GM12878 (cell line): Measurements from ENCODE around the gene GRK1. TPM values are rescaled to one million over a fixed set of nuclear protein-coding genes. Genes with fewer than 3 reads are reported as not detected.

Source experiments
- ATAC-seq: fragments of 200-7000 bp; cut with Tn5 transposase; 3 replicates; pipeline ENCODE4 v1.9.1; 2020; ENCODE audit warnings: mild to moderate bottlenecking, moderate library complexity
- BruUV-seq: library from RNA; stranded (reverse); fragments of 400-500 nt; replicated peaks from 2 replicates; lab custom pipeline; 2021; lab: Mats Ljungman, UMichigan
- CTCF ChIA-PET: fragments of 300-600 bp; sonication (Branson Sonifier 250); formaldehyde crosslinking; extraction: SDS; loops from one replicate; lab custom pipeline; 2021; ENCODE audit warnings: inconsistent platforms; lab: Yijun Ruan, JAX
- POLR2A ChIA-PET: fragments of 350-600 bp; formaldehyde crosslinking; extraction: SDS; loops from one replicate; lab custom pipeline; 2021; ENCODE audit warnings: inconsistent platforms; lab: Charles Lee
- RAD21 ChIA-PET: fragments of 300-600 bp; sonication (Branson Sonifier 250); formaldehyde crosslinking; loops from one replicate; lab custom pipeline; 2023; ENCODE audit warnings: antibody characterized with exemption; ENCODE audit not compliant: unreplicated experiment; lab: Charles Lee
- SMC1A ChIA-PET: fragments of 300-600 bp; sonication (Branson Sonifier 250); formaldehyde crosslinking; loops from one replicate; lab custom pipeline; 2023; ENCODE audit not compliant: unreplicated experiment, uncharacterized antibody; lab: Charles Lee
- DNase-seq: peaks from one replicate; pipeline ENCODE4 v3.0.0-alpha.2; 2011; ENCODE audit warnings: low read depth, low spot score
- FAIRE-seq: peaks from 3 replicates; lab custom pipeline; 2011; peaks lifted over from hg19 to GRCh38; lab: Jason Lieb, UNC
- H2AFZ ChIP-seq: 2 replicates; pipeline ENCODE4 v1.6.0; 2011; ENCODE audit warnings: low read depth, low read length, control low read depth; ENCODE audit not compliant: control insufficient read depth
- H3K27ac ChIP-seq: 2 replicates; pipeline ENCODE4 v1.5.1; 2011; ENCODE audit warnings: control low read depth; ENCODE audit not compliant: control insufficient read depth, insufficient read depth
- H3K27me3 ChIP-seq, 2 experiments: replicated peaks in 1 of 2; 2 replicates each; pipeline versions ENCODE4 v1.6.0 to v1.6.1; 2011; ENCODE audit warnings: low read length in 1 of 2; ENCODE audit not compliant: control insufficient read depth in 2 of 2, insufficient read depth in 2 of 2
- H3K36me3 ChIP-seq, 2 experiments: 2 replicates each; pipeline ENCODE4 v1.5.1; 2011; ENCODE audit warnings: low read length in 1 of 2; ENCODE audit not compliant: control insufficient read depth in 2 of 2, insufficient read depth in 2 of 2
- H3K4me1 ChIP-seq: 2 replicates; pipeline ENCODE4 v1.6.1; 2011; ENCODE audit warnings: mild to moderate bottlenecking, low read length, moderate library complexity, mixed read lengths; ENCODE audit not compliant: control insufficient read depth, insufficient read depth
- H3K4me2 ChIP-seq: 2 replicates; pipeline ENCODE4 v1.6.0; 2011; ENCODE audit warnings: control low read depth; ENCODE audit not compliant: control insufficient read depth, insufficient read depth
- H3K4me3 ChIP-seq: fragments of 200-600 bp; sonication (generic); 2 replicates; pipeline ENCODE4 v1.5.1; 2016
- H3K79me2 ChIP-seq: 2 replicates; pipeline ENCODE4 v1.6.0; 2011; ENCODE audit warnings: low read length; ENCODE audit not compliant: control insufficient read depth, insufficient read depth
- H3K9ac ChIP-seq: 2 replicates; pipeline ENCODE4 v1.8.0; 2011; ENCODE audit warnings: low read length, control low read depth, mixed read lengths; ENCODE audit not compliant: control insufficient read depth, insufficient read depth
- H3K9me3 ChIP-seq: replicated peaks from 3 replicates; pipeline ENCODE4 v1.5.1; 2011; ENCODE audit warnings: mild to moderate bottlenecking, low read length; ENCODE audit not compliant: control insufficient read depth, insufficient read depth
- H4K20me1 ChIP-seq: 2 replicates; pipeline ENCODE4 v1.6.0; 2011; ENCODE audit not compliant: control insufficient read depth, insufficient read depth
- BCL11A ChIP-seq: IDR thresholded peaks from 2 replicates; pipeline ENCODE4 v1.6.1; 2011; ENCODE audit warnings: low read depth, low read length
- CEBPB ChIP-seq, 2 experiments: fragments of 150-350 bp in 1 of 2; IDR thresholded peaks; 2 replicates each; pipeline ENCODE4 v1.6.1; 2012 to 2014; ENCODE audit warnings: low read depth in 2 of 2, low read length in 2 of 2, borderline replicate concordance in 1 of 2, inconsistent platforms in 1 of 2
- EP300 ChIP-seq, 2 experiments: fragments of 150-350 bp in 1 of 2; IDR thresholded peaks; 2 replicates each; pipeline ENCODE4 v1.6.1; 2011 to 2012; ENCODE audit warnings: low read depth in 2 of 2, low read length in 2 of 2, borderline replicate concordance in 1 of 2, improper control_type of control experiment in 1 of 2, inconsistent platforms in 1 of 2; ENCODE audit not compliant: control insufficient read depth in 1 of 2
- EZH2 ChIP-seq: IDR thresholded peaks from 2 replicates; pipeline ENCODE4 v1.6.1; 2012; ENCODE audit warnings: low read depth, mild to moderate bottlenecking, control low read depth, inconsistent platforms, low read length, borderline replicate concordance; ENCODE audit not compliant: control insufficient read depth
- FOS ChIP-seq: IDR thresholded peaks from 3 replicates; pipeline ENCODE4 v1.6.1; 2011; ENCODE audit warnings: borderline replicate concordance; ENCODE audit not compliant: insufficient read length; ENCODE audit errors: extremely low read depth
- HCFC1 ChIP-seq: fragments of 150-350 bp; IDR thresholded peaks from 2 replicates; pipeline ENCODE4 v1.6.1; 2014; ENCODE audit warnings: low read length
- IKZF2 ChIP-seq, 2 experiments: fragments of 450-650 bp; IDR thresholded peaks; 2 replicates each; pipeline ENCODE4 v1.6.1; 2017; ENCODE audit warnings: mild to moderate bottlenecking in 2 of 2, moderate library complexity in 2 of 2
- PAX8 ChIP-seq: fragments of 450-650 bp; IDR thresholded peaks from 2 replicates; pipeline ENCODE4 v1.6.1; 2017; ENCODE audit warnings: mild to moderate bottlenecking, moderate library complexity
- SMC3 ChIP-seq: IDR thresholded peaks from 2 replicates; pipeline ENCODE4 v1.6.1; 2011; ENCODE audit warnings: low read length, improper control_type of control experiment, borderline replicate concordance
- YBX1 ChIP-seq: fragments of 450-650 bp; IDR thresholded peaks from 2 replicates; pipeline ENCODE4 v1.6.1; 2016; ENCODE audit warnings: antibody characterized with exemption
- YY1 ChIP-seq: IDR thresholded peaks from 2 replicates; pipeline ENCODE4 v1.6.1; 2011; ENCODE audit warnings: low read depth, mild to moderate bottlenecking, low read length
- WGBS: methylation state at CpG from one replicate; pipeline ENCODE4 v1.1.6; 2016; ENCODE audit warnings: low lambda C conversion rate; ENCODE audit not compliant: insufficient replicate concordance, insufficient coverage; ENCODE audit errors: missing lambda C conversion rate; 5-methylcytosine and 5-hydroxymethylcytosine counted together
- in situ Hi-C: fragments of 300-500 bp; cut with MboI; formaldehyde crosslinking; loops from 9 replicates; pipeline ENCODE4 v1.14.3; 2018; ENCODE audit warnings: mixed read lengths
- intact Hi-C: fragments of 100-400 bp; cut with micrococcal nuclease; formaldehyde crosslinking; loops from one replicate; pipeline ENCODE4 v1.14.2; 2022; ENCODE audit not compliant: unreplicated experiment
- polyA plus RNA-seq, 11 experiments: library from polyadenylated mRNA; depleted of rRNA in 4 of 11; unstranded in 6 of 11; stranded (reverse) in 5 of 11; fragments of >200 nt; fragmentation: Nextera tagmentation in 4 of 11; fragmentation: Illumina TruSeq in 1 of 11; extraction: Ambion mirVana in 4 of 11; extraction: Trizol in 1 of 11; gene quantifications; 1 replicate in 1 of 11; 2 replicates in 10 of 11; pipeline versions ENCODE4 v1.2.1 to v1.2.3, GENCODE V29; 2011 to 2016; ENCODE audit warnings: inconsistent platforms in 2 of 11, missing spikeins in 2 of 11, low read depth in 1 of 11
- total RNA-seq, 4 experiments: library from RNA; depleted of rRNA in 3 of 4; stranded (reverse); fragments of >200 nt in 3 of 4; fragmentation: Illumina TruSeq in 1 of 4; extraction: Trizol in 1 of 4; gene quantifications; 2 replicates each; pipeline versions ENCODE4 v1.2.1 to v1.2.3, GENCODE V29; 2013 to 2021
- TF ChIP-seq, protein P1 (sequence below): fragments of 450-650 bp; conservative IDR thresholded peaks from 2 replicates; pipeline ENCODE4 v1.6.1; 2017; ENCODE audit warnings: mild to moderate bottlenecking, moderate library complexity
- TF ChIP-seq, protein P2 (sequence below): fragments of 450-650 bp; IDR thresholded peaks from 2 replicates; pipeline ENCODE4 v1.6.1; 2014; ENCODE audit warnings: mild to moderate bottlenecking
- TF ChIP-seq, protein P3 (sequence below): fragments of 450-650 bp; formaldehyde crosslinking; IDR thresholded peaks from 2 replicates; pipeline ENCODE4 v1.4.0; 2020; ENCODE audit warnings: mild to moderate bottlenecking, moderate library complexity

The GRK1 gene
- total and polyA plus RNA-seq, 10 of the 15 experiments (the other 5 are each of a cell fraction or from before 2014, with no cell fraction given), result under 0.01 to 0.04 TPM; not detected in 8

DNA sequence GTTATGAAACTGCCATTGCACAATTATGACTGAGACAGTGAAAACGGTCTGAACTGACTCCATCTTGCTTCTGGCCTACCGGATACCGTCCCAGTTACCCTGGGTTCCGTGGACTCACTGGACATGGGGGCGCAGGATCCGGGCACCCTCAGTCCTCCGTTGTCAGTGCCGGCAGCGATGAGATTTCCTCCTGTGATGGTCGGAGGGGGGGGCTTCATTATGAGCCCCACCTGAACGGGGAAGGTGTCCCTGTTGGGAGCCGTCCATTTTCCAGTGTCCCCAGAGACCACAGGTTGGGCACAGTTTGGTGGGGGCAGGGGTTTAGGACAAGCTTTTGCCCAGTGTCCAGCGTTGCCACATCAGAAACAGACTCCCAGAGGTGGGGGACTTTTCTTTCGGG lies 115.5 kb downstream of the GRK1 start:
- TF ChIP-seq EP300 (IDR thresholded peaks at IDR 0.05; ENCODE audit: borderline replicate concordance in 1 of 2, control insufficient read depth in 1 of 2, low read depth in 2 of 2, low read length in 2 of 2), result no peak
- TF ChIP-seq FOS, result no peak
- TF ChIP-seq PAX8, result no peak
- no peak for TF ChIP-seq IKZF2 (IDR thresholded peaks at IDR 0.05)
- TF ChIP-seq BCL11A, result no peak
- TF ChIP-seq CEBPB (IDR thresholded peaks at IDR 0.05; ENCODE audit: borderline replicate concordance in 1 of 2, low read depth in 2 of 2, low read length in 2 of 2), result no peak
- TF ChIP-seq YY1, result no peak
- TF ChIP-seq HCFC1, result no peak
- TF ChIP-seq, protein P1, sequence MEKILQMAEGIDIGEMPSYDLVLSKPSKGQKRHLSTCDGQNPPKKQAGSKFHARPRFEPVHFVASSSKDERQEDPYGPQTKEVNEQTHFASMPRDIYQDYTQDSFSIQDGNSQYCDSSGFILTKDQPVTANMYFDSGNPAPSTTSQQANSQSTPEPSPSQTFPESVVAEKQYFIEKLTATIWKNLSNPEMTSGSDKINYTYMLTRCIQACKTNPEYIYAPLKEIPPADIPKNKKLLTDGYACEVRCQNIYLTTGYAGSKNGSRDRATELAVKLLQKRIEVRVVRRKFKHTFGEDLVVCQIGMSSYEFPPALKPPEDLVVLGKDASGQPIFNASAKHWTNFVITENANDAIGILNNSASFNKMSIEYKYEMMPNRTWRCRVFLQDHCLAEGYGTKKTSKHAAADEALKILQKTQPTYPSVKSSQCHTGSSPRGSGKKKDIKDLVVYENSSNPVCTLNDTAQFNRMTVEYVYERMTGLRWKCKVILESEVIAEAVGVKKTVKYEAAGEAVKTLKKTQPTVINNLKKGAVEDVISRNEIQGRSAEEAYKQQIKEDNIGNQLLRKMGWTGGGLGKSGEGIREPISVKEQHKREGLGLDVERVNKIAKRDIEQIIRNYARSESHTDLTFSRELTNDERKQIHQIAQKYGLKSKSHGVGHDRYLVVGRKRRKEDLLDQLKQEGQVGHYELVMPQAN, result no peak
- TF ChIP-seq, protein P2, sequence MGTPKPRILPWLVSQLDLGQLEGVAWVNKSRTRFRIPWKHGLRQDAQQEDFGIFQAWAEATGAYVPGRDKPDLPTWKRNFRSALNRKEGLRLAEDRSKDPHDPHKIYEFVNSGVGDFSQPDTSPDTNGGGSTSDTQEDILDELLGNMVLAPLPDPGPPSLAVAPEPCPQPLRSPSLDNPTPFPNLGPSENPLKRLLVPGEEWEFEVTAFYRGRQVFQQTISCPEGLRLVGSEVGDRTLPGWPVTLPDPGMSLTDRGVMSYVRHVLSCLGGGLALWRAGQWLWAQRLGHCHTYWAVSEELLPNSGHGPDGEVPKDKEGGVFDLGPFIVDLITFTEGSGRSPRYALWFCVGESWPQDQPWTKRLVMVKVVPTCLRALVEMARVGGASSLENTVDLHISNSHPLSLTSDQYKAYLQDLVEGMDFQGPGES, result no peak
- no peak for TF ChIP-seq YBX1
- TF ChIP-seq, protein P3, sequence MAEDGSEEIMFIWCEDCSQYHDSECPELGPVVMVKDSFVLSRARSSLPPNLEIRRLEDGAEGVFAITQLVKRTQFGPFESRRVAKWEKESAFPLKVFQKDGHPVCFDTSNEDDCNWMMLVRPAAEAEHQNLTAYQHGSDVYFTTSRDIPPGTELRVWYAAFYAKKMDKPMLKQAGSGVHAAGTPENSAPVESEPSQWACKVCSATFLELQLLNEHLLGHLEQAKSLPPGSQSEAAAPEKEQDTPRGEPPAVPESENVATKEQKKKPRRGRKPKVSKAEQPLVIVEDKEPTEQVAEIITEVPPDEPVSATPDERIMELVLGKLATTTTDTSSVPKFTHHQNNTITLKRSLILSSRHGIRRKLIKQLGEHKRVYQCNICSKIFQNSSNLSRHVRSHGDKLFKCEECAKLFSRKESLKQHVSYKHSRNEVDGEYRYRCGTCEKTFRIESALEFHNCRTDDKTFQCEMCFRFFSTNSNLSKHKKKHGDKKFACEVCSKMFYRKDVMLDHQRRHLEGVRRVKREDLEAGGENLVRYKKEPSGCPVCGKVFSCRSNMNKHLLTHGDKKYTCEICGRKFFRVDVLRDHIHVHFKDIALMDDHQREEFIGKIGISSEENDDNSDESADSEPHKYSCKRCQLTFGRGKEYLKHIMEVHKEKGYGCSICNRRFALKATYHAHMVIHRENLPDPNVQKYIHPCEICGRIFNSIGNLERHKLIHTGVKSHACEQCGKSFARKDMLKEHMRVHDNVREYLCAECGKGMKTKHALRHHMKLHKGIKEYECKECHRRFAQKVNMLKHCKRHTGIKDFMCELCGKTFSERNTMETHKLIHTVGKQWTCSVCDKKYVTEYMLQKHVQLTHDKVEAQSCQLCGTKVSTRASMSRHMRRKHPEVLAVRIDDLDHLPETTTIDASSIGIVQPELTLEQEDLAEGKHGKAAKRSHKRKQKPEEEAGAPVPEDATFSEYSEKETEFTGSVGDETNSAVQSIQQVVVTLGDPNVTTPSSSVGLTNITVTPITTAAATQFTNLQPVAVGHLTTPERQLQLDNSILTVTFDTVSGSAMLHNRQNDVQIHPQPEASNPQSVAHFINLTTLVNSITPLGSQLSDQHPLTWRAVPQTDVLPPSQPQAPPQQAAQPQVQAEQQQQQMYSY (CRISPR knock-in tag), result no peak
- TF ChIP-seq EZH2, result no peak
- no peak for TF ChIP-seq SMC3
- FAIRE-seq (no peak), ATAC-seq (no peak), DNase-seq (no peak)
- Histone ChIP-seq H2AFZ (no peak overlapping the region), H3K9me3 (no peaks in the 10 kb centered on the region), H4K20me1 (no peaks in the 10 kb centered on the region), H3K79me2 (no peaks in the 10 kb centered on the region), H3K9ac (no peak overlapping the region), H3K4me2 (no peak overlapping the region), H3K27me3 (no peaks in the 10 kb centered on the region; a peak in 2 of 4 replicates), H3K36me3 (no peaks in the 10 kb centered on the region), H3K27ac (no peak overlapping the region), H3K4me1 (no peaks in the 10 kb centered on the region), H3K4me3 (no peak overlapping the region)
- 29% methylated on average over 14 of the region's 14 CpGs for WGBS
- SMC1A ChIA-PET, result no interaction called here
- RAD21 ChIA-PET, result no interaction called here
- in situ Hi-C loops, result no loop called here
- BruUV-seq, result no TSS peak
- POLR2A ChIA-PET, result no interaction called here
- CTCF ChIA-PET, result no interaction called here
- intact Hi-C loops, result no loop called here
